GM18951 (cell line): ENCODE measurements around the gene RGS3.
"Not testable (repeated sequence)": the region's sequence is repeated elsewhere in the genome, so short reads cannot be mapped to it uniquely, and the experiment has no call there.

Experiments used
- POLR2A ChIP-seq: IDR thresholded peaks from 4 replicates; pipeline ENCODE4 v1.6.1; 2011; ENCODE audit warnings: mild to moderate bottlenecking; ENCODE audit not compliant: insufficient read length, insufficient read depth; ENCODE audit errors: extremely low read depth
- in situ Hi-C: fragments of 300-500 bp; cut with MboI; formaldehyde crosslinking; loops from one replicate; pipeline ENCODE4 v1.12.0; 2022; ENCODE audit warnings: low sequenced_read_pairs, mixed read lengths, inconsistent platforms; ENCODE audit not compliant: unreplicated experiment

Gene RGS3

DNA sequence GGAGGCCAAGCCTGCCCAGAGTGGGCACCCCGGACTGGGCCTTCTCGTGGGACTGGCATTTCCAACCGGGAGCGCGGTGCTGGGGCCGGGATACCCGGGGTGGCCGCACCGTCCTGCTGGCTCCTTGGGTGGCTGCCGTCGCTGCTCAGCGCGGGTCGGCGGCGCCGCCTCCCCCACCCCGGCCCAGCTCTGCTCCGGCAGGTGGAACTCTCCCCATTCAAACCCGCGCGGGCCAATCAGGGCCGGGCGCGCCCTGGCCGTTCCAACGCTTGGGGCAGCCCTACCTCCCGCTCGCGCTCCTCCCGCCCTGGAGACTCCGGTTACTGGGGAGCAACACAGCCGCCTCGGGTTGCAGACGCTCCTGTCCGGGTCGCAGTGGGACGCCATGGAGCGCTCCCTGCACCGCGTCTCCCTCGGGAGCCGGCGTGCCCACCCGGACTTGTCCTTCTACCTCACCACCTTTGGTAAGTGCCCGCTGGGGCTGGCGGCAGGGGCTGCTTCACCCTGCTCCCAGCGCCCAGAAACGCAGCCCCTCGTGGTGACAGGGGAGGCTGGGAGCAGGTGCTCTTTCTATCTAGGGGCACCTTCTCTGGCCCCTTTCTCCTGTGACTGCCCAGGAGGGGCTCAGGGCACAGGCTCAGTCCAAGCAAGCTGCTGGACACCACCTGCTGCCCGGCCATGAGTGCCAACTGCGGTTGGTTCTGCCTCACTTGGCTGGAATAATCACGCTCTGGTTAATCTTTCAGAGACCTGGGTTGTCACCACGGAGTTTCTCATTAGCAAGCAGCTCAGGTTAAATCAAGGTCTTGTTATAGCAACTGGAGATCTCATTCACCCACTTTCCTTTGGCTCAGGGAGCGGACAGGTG is at the start of gene RGS3:
Gene RGS3, plus strand, starts transcription at position 310 of the 868 bp plus-strand sequence. Its CDS starts 76 bp downstream, at position 386.
- in situ Hi-C loops = no loop called here
- no peak for TF ChIP-seq POLR2A

DNA sequence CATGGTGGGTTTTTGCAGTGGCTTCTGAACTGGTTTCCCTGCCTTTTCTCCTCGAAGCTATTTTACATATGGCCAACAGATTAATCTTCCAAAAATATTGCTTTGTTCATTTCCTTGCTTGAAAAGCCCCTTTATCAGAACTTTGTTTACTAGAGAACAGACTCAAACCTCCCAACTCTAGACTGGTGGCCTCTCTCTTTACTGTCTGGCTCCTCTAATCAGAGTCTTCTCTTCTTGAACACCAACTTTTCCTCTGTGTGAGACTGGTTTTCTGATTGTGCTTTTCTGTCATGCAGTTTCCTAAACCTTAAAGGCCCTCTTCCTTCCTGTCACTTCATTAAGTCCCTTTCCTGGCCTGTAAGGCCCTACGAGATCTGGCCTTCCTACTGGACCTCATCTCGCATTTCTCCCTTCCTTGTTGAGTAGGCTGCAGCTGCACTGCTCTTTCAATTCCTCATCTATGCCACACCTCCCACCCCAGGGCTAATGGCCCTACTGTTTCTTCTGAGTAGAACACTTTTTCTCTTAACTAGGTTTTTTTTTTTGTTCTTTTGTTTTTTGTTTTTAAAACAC is 47.3 kb upstream of the RGS3 start:
- in situ Hi-C loops = no loop called here
- no peak for TF ChIP-seq POLR2A

DNA sequence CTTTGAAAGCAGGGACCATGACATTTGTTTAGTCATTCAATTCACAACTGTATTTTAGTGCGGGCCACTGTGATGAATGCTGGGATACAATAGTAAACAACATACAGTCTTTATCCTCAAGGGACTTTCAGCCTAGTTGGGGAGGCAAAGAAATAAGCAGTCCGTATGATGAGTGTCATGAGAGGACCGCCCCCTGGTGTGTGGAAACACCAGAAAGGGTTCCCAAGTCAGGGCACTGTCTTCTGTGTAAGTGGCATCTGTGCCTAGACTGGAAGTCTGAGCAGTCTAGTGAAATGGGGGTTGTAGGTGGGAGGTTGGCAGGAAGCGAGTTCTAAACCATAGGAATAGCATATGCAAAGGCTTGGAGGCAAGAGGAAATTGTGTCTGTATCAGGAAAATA is 46.2 kb upstream of the RGS3 start:
- in situ Hi-C loops = no loop called here

DNA sequence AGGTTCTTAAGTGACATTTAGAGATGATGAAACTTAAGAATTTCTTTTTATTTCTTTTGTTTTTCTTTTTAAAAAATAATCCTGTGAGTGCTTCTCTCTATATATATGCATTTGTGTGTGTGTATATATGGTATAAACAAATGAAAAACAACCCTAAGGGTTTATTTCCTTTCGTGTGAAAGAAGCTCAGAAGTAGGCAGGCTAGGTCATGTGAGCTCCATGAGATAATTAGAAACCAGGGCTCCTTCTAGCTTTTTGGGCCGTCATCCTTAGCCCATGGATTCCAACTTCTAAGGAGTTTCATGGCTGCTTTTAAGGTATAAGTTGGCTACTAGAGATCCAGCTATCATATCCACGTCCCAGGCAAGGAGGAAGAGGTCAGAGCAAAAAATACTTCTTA is 41.8 kb upstream of the RGS3 start:
- in situ Hi-C loops = loop anchor here (10.0 kb wide), 1 partner anchor 233 kb away; no protein-coding TSS in a partner anchor
- no peak for TF ChIP-seq POLR2A

More for the DNA sequence above, 46.2 kb upstream of the RGS3 start:
- TF ChIP-seq POLR2A = no peak

DNA sequence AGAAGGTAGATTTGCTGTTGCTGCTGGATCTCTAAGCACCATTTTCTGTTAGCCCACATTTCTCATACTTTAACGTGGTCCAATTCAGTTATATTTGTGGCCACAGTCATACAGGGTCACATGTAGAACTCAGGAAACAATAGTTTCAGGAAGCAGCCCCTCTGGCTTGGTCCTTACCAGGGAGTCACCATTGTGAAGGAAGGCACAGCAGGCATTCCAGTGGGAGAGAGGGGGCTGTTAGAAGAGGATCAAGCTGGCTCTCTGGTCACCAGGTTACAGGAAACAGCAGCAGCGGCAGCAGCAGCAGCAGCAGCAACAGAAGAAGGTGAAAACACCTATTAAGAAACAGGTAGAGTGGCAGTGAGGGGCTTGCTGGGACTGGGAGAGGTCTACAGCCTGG is 38.5 kb upstream of the RGS3 start:
- no peak for TF ChIP-seq POLR2A
- in situ Hi-C loops = loop anchor here (10.0 kb wide), 1 partner anchor 230 kb away; no protein-coding TSS in a partner anchor

DNA sequence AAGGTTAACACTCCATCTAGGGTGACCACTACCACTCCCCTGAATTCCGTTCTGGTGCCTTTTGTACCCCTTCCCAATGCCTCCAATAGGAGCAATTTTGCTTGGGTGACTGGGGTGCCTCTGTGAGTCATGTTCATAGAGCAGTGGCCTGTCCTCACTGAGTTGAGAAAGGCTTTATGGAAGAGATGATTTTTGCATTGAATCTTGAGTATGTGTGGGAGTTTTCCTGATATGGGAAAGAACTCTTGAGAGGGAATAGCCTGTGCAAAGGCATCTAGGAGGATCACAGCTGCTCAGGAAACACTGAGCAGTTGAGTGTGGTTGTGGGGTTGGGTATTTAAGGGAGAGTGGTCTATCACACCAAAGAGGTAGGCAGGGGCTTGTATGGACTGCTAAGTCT is 36.8 kb upstream of the RGS3 start:
- in situ Hi-C loops = loop anchor here (10.0 kb wide), 1 partner anchor 228 kb away; no protein-coding TSS in a partner anchor
- TF ChIP-seq POLR2A = no peak

DNA sequence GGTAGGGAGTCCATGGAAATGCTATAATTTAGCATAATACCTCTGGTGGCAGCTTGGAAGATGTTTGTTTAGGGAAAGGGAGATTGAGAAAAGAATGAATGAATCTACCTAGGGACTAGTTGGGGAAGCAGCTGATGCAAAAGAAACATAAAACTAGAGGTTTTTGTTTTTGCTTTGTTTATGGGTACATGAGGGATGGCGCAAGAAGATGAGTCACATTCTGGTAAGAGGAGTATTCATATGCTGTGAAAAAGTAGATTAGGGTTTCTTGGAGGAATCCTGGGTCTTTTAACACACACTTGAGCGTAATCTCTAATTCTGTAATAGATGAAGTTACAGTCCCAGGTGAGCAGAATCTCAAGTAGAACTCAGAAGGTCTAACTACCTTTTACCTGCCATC is 35.9 kb upstream of the RGS3 start:
- no peak for TF ChIP-seq POLR2A
- in situ Hi-C loops = loop anchor here (10.0 kb wide), 1 partner anchor 227 kb away; no protein-coding TSS in a partner anchor

DNA sequence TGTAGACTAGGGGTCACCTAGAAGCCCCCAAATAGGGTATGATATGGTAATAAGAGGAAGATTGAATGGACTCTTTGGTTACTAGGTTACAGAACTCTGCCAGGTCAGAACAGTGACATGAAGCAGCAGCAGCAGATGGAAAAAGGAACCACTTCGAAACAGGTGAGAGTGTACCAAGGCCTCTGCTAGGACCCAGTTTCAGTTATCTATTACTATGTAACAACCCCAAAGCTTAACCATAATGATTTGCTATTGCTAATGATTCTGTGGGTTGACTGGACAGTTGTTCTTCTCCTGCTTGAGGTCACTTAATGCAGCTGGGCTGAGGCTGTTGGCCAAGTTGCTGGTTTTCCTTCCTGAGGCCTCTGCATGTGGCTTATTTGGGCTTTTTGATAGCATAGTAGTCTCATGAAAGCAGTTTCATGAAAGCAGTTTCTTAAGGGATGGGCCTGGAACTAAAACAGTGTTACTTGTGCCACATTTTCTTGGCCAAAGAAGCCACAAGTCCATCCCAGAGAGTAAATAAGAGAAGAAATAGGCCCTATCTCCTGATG is 35.4 kb upstream of the RGS3 start:
- no peak for TF ChIP-seq POLR2A
- in situ Hi-C loops = loop anchor here (10.0 kb wide), 1 partner anchor 227 kb away; no protein-coding TSS in a partner anchor

DNA sequence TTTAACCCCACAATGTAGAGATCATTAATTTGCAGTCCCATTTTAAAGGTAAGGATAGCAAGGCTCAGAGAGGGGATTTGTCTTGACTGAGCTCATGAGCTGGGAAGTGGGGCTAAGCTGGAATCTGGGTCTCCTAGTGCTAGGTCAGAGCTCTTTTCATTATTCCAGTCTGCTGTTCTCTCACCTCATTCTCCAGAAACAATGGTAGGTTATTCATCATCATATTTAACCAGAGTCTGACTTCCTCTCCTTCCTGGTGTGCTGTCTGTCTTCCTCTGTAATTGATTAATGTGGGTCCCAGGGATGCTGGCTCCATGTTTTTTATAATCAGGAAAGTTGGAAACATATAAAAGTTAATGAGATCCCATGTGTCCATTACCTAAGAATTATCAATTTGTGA is 32.3 kb upstream of the RGS3 start:
- no peak for TF ChIP-seq POLR2A

DNA sequence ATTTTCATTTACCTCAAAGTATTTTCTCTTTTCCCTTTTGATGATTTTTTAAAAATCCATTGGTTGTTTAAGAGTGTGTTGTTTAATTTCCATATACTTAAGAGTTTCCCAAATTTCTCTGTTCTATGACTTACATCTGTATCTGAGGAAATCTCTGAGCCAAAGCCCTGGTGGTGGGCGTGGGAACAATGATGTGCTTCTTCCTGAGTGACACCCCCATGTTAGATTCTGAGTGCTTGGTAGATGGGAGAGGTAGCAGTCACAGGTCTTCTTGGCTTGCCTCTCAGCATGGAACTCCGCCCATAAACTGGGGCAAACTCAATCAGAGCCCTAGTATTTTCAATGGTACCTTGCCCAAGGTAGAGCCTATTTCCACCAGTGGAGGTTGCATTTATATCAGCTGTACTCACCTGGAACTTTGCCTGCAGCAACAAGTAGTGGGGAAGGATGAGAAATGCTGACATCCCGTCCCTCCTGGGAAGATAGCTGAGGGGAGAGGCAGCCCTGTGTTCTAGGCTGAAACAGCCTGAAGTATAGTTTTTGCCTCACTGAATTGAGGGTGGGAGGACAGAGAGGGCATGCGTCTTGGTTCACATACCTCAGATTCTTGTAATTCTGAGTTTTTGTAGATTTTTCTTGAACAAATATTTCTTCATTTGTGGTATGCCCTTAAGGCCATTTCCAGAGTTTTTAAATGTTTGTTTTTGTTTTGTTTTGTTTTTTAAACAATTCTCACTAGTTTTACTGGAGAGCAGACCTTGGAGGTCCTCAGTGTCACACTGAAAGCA is 26.6 kb upstream of the RGS3 start:
- in situ Hi-C loops = no loop called here
- TF ChIP-seq POLR2A = no peak

More for the DNA sequence above, 32.3 kb upstream of the RGS3 start:
- in situ Hi-C loops = no loop called here

DNA sequence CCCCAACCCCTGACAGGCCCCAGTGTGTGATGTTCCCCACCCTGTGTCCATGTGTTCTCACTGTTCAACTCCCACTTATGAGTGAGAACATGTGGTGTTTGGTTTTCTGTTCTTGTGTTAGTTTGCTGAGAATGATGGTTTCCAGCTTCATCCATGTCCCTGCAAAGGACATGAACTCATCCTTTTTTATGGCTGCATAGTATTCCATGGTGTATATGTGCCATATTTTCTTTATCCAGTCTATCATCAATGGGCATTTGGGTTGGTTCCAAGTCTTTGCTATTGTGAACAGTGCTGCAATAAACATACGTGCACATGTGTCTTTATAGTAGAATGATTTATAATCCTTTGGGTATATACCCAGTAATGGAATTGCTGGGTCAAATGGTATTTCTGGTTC is 25.8 kb upstream of the RGS3 start:
- in situ Hi-C loops = not testable (repeated sequence)

DNA sequence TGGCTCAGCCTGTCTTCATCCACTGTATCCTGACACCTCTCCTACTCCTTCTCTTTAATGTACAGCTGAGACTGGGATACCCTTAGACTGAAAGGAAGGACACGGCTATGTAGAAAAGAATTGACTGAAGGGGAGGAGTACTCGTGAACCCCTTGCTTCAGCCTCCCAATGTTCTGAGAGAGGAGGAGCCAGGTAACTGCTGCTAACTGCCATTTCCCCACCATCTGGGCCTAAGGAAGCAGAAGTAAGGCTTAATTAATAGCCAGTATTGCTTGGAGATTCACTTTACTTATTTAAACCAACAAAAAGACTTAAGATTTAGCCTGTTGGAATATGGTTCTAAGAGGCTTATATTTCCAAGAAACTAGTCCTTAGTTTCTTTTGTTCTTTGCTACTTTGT is 18.8 kb upstream of the RGS3 start:
- in situ Hi-C loops = loop anchor here (5.0 to 10.0 kb wide), 2 partner anchors 150 to 208 kb away; no protein-coding TSS in a partner anchor
- no peak for TF ChIP-seq POLR2A

DNA sequence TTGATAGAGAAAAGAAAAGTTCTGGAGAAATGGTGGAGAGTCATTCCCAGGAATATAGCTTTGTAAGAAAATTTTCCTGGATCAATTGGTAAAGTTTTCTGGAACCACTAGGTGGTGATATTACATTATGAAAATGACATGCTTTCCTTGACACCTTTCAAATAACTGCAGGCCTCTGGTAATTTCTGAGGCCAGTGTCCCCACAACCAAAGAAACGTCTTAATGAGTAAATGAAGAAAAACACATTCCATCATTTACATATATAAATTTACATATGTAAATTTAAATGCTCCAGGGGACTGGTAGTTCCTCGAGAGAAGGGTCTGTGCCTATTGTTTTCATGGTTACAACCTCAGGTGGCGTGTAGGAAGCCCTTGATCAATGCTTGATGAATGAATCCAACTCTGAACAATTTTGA is 17.2 kb upstream of the RGS3 start:
- no peak for TF ChIP-seq POLR2A
- in situ Hi-C loops = loop anchor here (5.0 to 10.0 kb wide), 2 partner anchors 148 to 206 kb away; no protein-coding TSS in a partner anchor

DNA sequence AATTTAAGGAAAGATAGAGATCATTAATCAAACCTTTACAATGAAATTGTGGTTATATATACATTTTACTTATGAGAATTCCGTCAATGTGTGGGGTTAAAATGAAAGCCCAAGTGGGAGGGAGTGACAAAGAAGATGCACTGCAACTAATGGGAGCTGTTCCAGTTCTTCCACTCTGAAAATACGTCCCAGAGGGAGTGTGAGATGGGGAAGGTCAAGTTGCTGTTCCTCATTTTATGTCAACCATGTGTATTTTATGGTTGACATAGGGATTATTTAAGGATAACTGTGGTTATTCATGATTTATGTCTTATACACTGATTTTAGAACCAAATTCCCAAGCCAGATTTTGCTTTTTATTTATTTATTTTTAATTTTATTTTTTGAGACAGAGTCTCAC is 14.2 kb upstream of the RGS3 start:
- in situ Hi-C loops = loop anchor here (5.0 to 10.0 kb wide), 2 partner anchors 145 to 203 kb away; no protein-coding TSS in a partner anchor
- no peak for TF ChIP-seq POLR2A
